GM12891 (cell line): ENCODE data around the gene NLGN4Y.

Source experiments
- POLR2A ChIP-seq: IDR thresholded peaks from 2 replicates; pipeline ENCODE4 v1.6.1; 2011; ENCODE audit warnings: low read depth, low read length, control low read depth
- POLR2AphosphoS5 ChIP-seq: IDR thresholded peaks from 2 replicates; pipeline ENCODE4 v1.6.1; 2011; ENCODE audit warnings: low read depth, low read length, control low read depth

GRCh38 chrY:14871971-14872370, 347.6 kb downstream of the NLGN4Y start:
- TF ChIP-seq POLR2A, result no peak
- no peak for TF ChIP-seq POLR2AphosphoS5
